ENCODE results near the gene CTNNAL1. TPM values are rescaled to one million over a fixed set of nuclear protein-coding genes. Genes with fewer than 3 reads are reported as not detected.

Gene CTNNAL1
- total RNA-seq, 1 experiment from 2014 or later: 84.5 TPM

DNA sequence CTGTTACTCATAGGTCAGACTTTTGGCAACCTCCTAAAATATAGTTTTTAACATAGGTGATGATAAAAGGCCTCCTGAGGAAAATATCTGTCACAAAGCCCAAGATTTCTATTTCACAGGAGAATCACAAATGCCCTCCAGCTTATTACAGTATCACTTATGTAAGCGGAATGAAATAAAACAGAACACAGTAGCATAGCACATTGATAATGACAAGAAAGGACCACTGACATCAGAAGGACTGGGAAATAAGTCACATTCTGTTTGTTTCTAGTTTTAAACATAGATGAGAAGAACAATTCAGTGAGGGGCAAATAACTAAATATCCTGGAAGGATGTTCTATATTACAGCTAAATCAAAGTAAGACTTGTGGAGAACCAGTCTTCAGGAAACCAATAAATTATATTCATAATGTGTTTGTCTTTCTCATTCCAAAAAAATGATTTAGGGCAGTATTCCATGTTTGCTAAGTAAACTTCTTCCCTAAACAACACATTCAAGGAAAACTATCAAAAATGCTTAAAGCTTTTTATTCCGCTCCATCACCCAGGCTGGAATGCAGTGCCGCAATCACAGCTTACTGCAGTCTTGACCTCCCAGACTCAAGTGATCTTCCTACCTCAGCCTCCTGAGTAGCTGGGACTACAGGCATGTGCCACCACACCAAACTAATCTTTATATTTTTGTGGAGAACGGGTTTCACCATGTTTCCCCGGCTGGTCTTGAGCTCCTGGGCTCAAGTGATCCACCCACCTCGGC is 20.8 kb upstream of the CTNNAL1 start:
- Histone ChIP-seq H3K4me3 (no peak overlapping the region), H3K36me3 (peaks cover 37% of the 10 kb centered on the region)
- no peak for DNase-seq

GRCh38 chr9:109031241-109031640 is 17.9 kb upstream of the CTNNAL1 start:
- no peak overlapping the region for H3K4me3 ChIP-seq
- no peaks in the 10 kb centered on the region for H3K9me3 ChIP-seq
- no peaks in the 10 kb centered on the region for H3K27me3 ChIP-seq
- no peak for DNase-seq
- H3K36me3 ChIP-seq: peaks cover 27% of the 10 kb centered on the region

More for the DNA sequence above, 20.8 kb upstream of the CTNNAL1 start:
- Histone ChIP-seq H3K27me3 (no peaks in the 10 kb centered on the region), H3K9me3 (no peaks in the 10 kb centered on the region)

GRCh38 chr9:109030426-109030825 is 17.1 kb upstream of the CTNNAL1 start:
- DNase-seq: no peak
- no peaks in the 10 kb centered on the region for H3K9me3 ChIP-seq

DNA sequence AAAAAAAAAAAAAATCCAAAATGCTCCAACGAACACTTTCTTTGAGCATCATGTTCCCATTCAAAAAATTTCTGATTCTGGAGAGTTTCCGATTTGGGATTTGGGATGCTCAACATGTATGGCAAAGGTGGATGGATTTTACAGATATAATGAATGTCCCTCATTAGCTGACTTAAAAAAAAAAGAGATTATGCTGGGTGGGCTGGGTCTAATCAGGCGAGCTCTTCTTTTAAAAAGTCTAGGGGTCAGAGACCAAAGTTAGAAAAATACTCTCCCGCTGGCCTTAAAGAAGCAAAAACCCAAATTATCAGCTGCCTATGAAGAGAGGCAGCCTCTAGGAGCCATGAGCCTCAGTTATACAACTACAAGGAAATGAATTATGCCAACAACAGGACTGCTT is 15.2 kb upstream of the CTNNAL1 start:
- Histone ChIP-seq H3K9me3 (no peaks in the 10 kb centered on the region), H3K27me3 (no peaks in the 10 kb centered on the region), H3K36me3 (peaks cover 16% of the 10 kb centered on the region), H3K4me3 (no peak overlapping the region)
- no peak for DNase-seq

More at GRCh38 chr9:109030426-109030825, 17.1 kb upstream of the CTNNAL1 start:
- Histone ChIP-seq H3K27me3 (no peaks in the 10 kb centered on the region), H3K4me3 (no peak overlapping the region), H3K36me3 (peaks cover 28% of the 10 kb centered on the region)

GRCh38 chr9:109027176-109027575 is 13.9 kb upstream of the CTNNAL1 start:
- H3K27me3 ChIP-seq: no peaks in the 10 kb centered on the region
- DNase-seq: peak; percentile 56

GRCh38 chr9:109026306-109026705 is 13.0 kb upstream of the CTNNAL1 start:
- no peaks in the 10 kb centered on the region for H3K9me3 ChIP-seq
- H3K4me3 ChIP-seq: no peak overlapping the region
- H3K36me3 ChIP-seq: peaks cover 9% of the 10 kb centered on the region; the same call in 1 of the 2 replicates
- DNase-seq: no peak
- H3K27me3 ChIP-seq: no peaks in the 10 kb centered on the region

More at GRCh38 chr9:109027176-109027575, 13.9 kb upstream of the CTNNAL1 start:
- no peaks in the 10 kb centered on the region for H3K9me3 ChIP-seq
- peaks cover 9% of the 10 kb centered on the region; the same call in 1 of the 2 replicates for H3K36me3 ChIP-seq
- no peak overlapping the region for H3K4me3 ChIP-seq

DNA sequence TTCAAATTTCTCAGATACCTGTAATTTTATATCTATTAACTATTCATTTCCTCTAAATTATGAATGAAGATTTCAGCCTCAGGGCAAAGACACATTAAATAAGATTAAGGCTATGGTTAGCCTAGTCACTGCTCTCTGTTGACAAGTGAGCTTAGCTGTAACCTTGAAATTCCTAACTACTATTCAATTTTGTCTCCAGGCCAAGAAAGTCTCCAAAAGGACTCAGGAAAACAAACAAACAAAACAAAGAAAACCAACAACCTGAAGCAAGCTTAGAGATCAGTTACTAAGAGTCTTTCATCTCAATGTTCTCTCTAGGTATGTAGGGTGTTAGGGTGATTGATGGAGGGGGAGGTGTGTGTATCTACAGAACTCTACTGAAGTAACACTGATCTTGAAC is 9.6 kb upstream of the CTNNAL1 start:
- no peaks in the 10 kb centered on the region for H3K27me3 ChIP-seq
- H3K4me3 ChIP-seq: no peak overlapping the region
- peaks cover 16% of the 10 kb centered on the region for H3K36me3 ChIP-seq
- no peaks in the 10 kb centered on the region for H3K9me3 ChIP-seq
- no peak for DNase-seq

- Histone ChIP-seq H3K27me3 (no peaks in the 10 kb centered on the region), H3K36me3 (peaks cover 17% of the 10 kb centered on the region), H3K9me3 (no peaks in the 10 kb centered on the region), H3K4me3 (no peak overlapping the region)
- no peak for DNase-seq
Measured at GRCh38 chr9:109020581-109021511, 7.5 kb upstream of the CTNNAL1 start.

DNA sequence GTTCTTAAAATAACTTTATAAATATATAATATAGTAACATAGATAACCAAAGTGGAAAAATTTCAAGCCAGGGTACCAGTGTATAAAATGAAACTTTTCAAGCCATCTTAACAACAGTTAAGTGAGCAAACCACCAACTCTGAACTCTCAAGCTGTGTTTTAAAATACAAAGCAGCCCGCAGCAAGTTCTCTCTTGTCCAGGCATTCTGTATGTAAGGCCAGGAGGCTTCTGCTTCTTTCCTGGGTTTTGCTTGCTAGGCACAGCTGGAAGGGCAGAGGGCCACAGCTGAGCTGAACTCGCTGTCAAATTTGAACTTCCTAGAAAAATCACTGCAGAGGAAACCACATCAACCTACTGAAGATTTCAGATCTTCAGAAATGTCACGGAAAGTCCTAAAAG is 6.8 kb upstream of the CTNNAL1 start:
- H3K36me3 ChIP-seq: peaks cover 16% of the 10 kb centered on the region
- H3K4me3 ChIP-seq: no peak overlapping the region
- no peaks in the 10 kb centered on the region for H3K27me3 ChIP-seq
- no peaks in the 10 kb centered on the region for H3K9me3 ChIP-seq
- no peak for DNase-seq

GRCh38 chr9:109019420-109019819 is 6.1 kb upstream of the CTNNAL1 start:
- H3K4me3 ChIP-seq: no peak overlapping the region
- no peaks in the 10 kb centered on the region for H3K27me3 ChIP-seq
- no peaks in the 10 kb centered on the region for H3K9me3 ChIP-seq
- no peak for DNase-seq
- H3K36me3 ChIP-seq: peaks cover 14% of the 10 kb centered on the region

DNA sequence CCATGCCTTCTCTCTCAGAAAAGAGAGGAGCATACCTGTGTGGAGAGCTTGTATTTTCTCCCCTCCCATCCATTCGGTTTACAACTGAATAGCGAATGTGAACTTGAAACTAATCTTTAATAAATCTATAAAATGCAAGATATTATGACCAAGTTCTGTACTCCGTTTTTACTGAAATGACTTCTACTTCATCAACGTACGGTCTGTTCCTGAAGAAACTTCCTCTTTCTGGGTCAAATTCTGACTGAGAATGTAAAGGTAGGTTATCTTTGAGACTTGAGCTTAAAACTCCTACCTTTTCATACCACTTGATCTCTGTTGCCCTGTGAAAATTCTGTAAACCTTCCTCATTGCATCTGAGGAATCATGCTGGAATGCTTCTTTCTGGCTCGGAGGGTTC is 4.2 kb upstream of the CTNNAL1 start:
- Histone ChIP-seq H3K36me3 (peaks cover 11% of the 10 kb centered on the region), H3K27me3 (no peaks in the 10 kb centered on the region), H3K4me3 (no peak overlapping the region), H3K9me3 (no peaks in the 10 kb centered on the region)
- no peak for DNase-seq

GRCh38 chr9:109017061-109017460 is 3.8 kb upstream of the CTNNAL1 start:
- no peaks in the 10 kb centered on the region for H3K27me3 ChIP-seq
- no peaks in the 10 kb centered on the region for H3K9me3 ChIP-seq
- no peak overlapping the region for H3K4me3 ChIP-seq
- DNase-seq: no peak
- H3K36me3 ChIP-seq: peaks cover 11% of the 10 kb centered on the region

DNA sequence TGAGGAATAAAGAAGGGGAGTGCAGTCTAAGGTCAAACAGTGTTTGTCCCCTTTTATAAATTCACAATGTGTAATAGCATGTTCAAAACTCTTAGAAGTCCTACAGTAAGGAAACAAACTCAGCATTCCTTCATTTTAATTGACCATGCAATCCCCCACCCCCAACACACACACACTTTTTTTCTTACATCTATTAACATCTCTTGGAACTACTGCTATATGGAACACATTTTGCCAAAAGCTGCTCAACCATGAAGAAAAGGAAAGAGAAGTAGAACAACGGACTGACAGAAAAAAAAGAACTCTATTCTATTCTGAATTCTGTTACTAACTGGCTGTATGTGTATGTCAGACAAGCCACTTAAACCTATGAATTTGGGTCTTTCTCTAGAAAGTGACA is 2.8 kb upstream of the CTNNAL1 start:
- Histone ChIP-seq H3K9me3 (no peaks in the 10 kb centered on the region), H3K4me3 (no peak overlapping the region), H3K27me3 (no peaks in the 10 kb centered on the region), H3K36me3 (peaks cover 11% of the 10 kb centered on the region)
- no peak for DNase-seq

GRCh38 chr9:109014608-109015280 is 1.4 kb upstream of the CTNNAL1 start:
- H3K36me3 ChIP-seq: peaks cover 11% of the 10 kb centered on the region
- no peaks in the 10 kb centered on the region for H3K27me3 ChIP-seq
- no peak for DNase-seq
- H3K4me3 ChIP-seq: no peak overlapping the region
- H3K9me3 ChIP-seq: no peaks in the 10 kb centered on the region

DNA sequence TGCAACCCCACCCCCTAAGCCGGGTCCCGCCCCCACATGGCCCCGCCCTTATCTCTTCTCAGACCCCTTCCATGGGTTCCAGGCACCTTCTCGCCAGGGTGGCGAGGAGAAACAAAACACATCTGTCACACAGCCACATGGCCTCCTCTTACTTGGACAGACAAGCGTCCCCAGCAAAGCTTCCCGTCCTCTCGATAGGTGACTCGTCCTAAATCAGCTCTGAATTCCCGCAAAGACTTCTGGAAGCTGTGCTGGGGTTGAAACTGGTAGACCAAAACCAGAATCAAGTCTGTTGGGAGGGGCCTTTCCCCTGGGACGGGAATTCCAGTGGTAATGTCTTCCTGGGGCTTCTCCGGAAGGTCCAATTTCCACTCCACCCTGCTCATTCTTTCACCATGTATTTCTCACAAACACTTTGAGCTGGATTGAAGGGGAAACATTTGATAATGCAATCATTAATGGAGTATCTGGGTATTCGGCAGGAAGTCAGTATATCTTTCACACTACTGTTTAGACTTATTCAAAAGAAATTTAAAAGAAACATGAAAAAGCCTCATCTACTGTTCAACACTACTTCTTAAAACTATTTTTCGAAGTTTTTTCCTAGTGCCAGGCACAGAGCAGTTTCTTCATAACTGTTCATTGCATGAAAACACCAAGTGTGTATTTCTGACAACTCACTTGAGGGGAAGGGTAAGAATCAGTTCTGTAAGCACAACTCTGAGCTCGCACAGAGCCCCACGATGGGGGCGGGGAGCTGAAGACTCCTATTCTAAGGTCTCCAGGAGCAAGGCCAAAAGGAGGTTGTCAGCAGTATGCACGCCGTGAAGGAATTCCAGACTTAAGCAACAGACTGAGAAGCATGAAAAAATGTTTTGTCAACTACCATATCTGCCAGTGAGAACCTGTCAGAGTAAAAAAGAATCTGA is 644 bp upstream of the CTNNAL1 start:
- no peaks in the 10 kb centered on the region for H3K9me3 ChIP-seq
- no peak for DNase-seq
- peaks cover 3% of the 10 kb centered on the region for H3K36me3 ChIP-seq
- H3K27me3 ChIP-seq: no peaks in the 10 kb centered on the region
- peak overlapping the region; percentile 83 for H3K4me3 ChIP-seq

Measured in MG63 (cell line).